Cardiac septum (tissue), 1 donor: ENCODE measurements around the gene RMRP. TPM values are rescaled to one million over a fixed set of nuclear protein-coding genes. Genes with fewer than 3 reads are reported as not detected.

ENCODE experiments used
- DNase-seq: peaks from one replicate; pipeline ENCODE4 v3.0.0-alpha.2; 2020; ENCODE audit warnings: low spot score
- intact Hi-C: fragments of 100-400 bp; cut with DNase I; formaldehyde crosslinking; loops from one replicate; pipeline ENCODE4 v1.14.0; 2022
- total RNA-seq: library from RNA; stranded (reverse); fragmentation: NEBNext Ultra II Directional; extraction: Animal tissue kit (Norgen Biotek cat#: 25700); gene quantifications from one replicate; pipeline ENCODE4 v1.2.1, GENCODE V29; 2021
- donor health status: DM: no; HTN: no; CAD: no.

The RMRP gene
- total RNA-seq, 1 donor from 2014 or later, result 10,677 TPM

GRCh38 chr9:35688558-35689541 lies 31.0 kb upstream of the RMRP start:
- intact Hi-C loops, result no loop called here
- DNase-seq, result no peak

GRCh38 chr9:35687972-35688557 lies 30.2 kb upstream of the RMRP start:
- DNase-seq, result no peak
- intact Hi-C loops, result no loop called here

- no peak for DNase-seq
- intact Hi-C loops, result no loop called here
Measured at GRCh38 chr9:35687306-35687705, 29.5 kb upstream of the RMRP start.

GRCh38 chr9:35686222-35687203 lies 28.7 kb upstream of the RMRP start:
- intact Hi-C loops, result no loop called here
- DNase-seq, result no peak

GRCh38 chr9:35685506-35685905 lies 27.7 kb upstream of the RMRP start:
- intact Hi-C loops, result no loop called here

GRCh38 chr9:35684921-35685320 lies 27.1 kb upstream of the RMRP start:
- no peak for DNase-seq

More at GRCh38 chr9:35685506-35685905, 27.7 kb upstream of the RMRP start:
- no peak for DNase-seq

GRCh38 chr9:35683323-35683722 lies 25.5 kb upstream of the RMRP start:
- intact Hi-C loops, result no loop called here
- no peak for DNase-seq

More at GRCh38 chr9:35684921-35685320, 27.1 kb upstream of the RMRP start:
- intact Hi-C loops, result no loop called here

GRCh38 chr9:35682520-35683315 lies 24.9 kb upstream of the RMRP start:
- intact Hi-C loops, result no loop called here
- DNase-seq, result no peak

- intact Hi-C loops, result no loop called here
Measured at GRCh38 chr9:35682051-35682450, 24.2 kb upstream of the RMRP start.

GRCh38 chr9:35681341-35682002 lies 23.7 kb upstream of the RMRP start:
- intact Hi-C loops, result no loop called here
- no peak for DNase-seq

More at GRCh38 chr9:35682051-35682450, 24.2 kb upstream of the RMRP start:
- DNase-seq, result no peak

- intact Hi-C loops, result no loop called here
Measured at GRCh38 chr9:35680331-35681105, 22.7 kb upstream of the RMRP start.

GRCh38 chr9:35679766-35680330 lies 22.0 kb upstream of the RMRP start:
- intact Hi-C loops, result no loop called here
- no peak for DNase-seq

More at GRCh38 chr9:35680331-35681105, 22.7 kb upstream of the RMRP start:
- no peak for DNase-seq

- intact Hi-C loops, result no loop called here
- DNase-seq, result no peak
Measured at GRCh38 chr9:35679091-35679490, 21.3 kb upstream of the RMRP start.

- DNase-seq, result no peak
- intact Hi-C loops, result no loop called here
Measured at GRCh38 chr9:35675732-35676392, 18.0 kb upstream of the RMRP start.

GRCh38 chr9:35675204-35675603 lies 17.4 kb upstream of the RMRP start:
- intact Hi-C loops, result no loop called here
- no peak for DNase-seq

- intact Hi-C loops, result no loop called here
- DNase-seq, result no peak
Measured at GRCh38 chr9:35674025-35674361, 16.2 kb upstream of the RMRP start.
